Measurements from ENCODE around the gene GBGT1. TPM values are rescaled to one million over a fixed set of nuclear protein-coding genes. Genes with fewer than 3 reads are reported as not detected.
A peak's percentile ranks its signal among the peaks of the same experiment; 100 is the strongest.

Gene GBGT1
- total RNA-seq, 6 donors from 2014 or later: 9.1 to 71.2 (median 36.0) TPM

DNA sequence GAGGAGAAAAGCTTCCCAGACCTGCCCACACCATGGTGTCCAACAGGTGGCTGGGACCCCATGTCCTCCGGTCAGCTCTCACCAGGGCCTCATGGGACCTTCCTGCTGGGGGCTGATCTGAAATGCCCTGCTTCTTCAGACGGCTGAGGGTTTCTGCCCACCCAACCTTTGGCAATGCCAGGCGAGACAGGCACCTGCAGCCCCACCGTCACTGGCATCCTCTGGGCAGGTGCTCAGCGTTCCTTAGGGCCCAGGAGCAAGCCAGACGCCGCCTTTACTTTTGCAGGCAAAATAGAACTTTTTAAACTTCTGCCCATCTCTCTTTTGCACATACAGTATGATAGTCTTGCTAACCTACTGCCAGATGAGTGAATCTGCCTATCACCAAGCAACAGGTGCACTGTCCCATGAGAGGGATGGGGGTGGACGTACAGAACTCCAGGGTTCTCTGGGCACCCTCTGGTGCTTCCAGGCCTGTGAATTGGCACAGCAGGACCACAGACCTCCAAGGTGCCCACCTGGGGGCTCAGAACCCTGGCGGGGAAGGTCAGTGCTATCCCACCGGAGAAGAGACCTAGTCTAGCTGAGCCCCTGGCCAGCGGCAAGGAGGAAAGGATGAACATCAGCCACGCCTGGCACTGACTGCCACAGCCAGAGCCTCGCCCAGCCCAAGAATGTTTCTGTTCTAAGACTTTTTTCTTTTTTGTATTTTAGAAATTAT is 37.9 kb upstream of the GBGT1 start:
- Histone ChIP-seq H3K27ac (no peak overlapping the region), H3K9me3 (no peaks in the 10 kb centered on the region), H3K4me1 (peaks cover 0 to 11% (median 0%) of the 10 kb centered on the region in 4 donors), H3K4me3 (no peak overlapping the region), H3K27me3 (no peaks in the 10 kb centered on the region), H3K36me3 (no peaks in the 10 kb centered on the region)
- TF ChIP-seq EP300 (IDR thresholded peaks at IDR 0.05): no peak
- no peak for TF ChIP-seq POLR2AphosphoS5 (IDR thresholded peaks at IDR 0.05)
- TF ChIP-seq, protein P1, sequence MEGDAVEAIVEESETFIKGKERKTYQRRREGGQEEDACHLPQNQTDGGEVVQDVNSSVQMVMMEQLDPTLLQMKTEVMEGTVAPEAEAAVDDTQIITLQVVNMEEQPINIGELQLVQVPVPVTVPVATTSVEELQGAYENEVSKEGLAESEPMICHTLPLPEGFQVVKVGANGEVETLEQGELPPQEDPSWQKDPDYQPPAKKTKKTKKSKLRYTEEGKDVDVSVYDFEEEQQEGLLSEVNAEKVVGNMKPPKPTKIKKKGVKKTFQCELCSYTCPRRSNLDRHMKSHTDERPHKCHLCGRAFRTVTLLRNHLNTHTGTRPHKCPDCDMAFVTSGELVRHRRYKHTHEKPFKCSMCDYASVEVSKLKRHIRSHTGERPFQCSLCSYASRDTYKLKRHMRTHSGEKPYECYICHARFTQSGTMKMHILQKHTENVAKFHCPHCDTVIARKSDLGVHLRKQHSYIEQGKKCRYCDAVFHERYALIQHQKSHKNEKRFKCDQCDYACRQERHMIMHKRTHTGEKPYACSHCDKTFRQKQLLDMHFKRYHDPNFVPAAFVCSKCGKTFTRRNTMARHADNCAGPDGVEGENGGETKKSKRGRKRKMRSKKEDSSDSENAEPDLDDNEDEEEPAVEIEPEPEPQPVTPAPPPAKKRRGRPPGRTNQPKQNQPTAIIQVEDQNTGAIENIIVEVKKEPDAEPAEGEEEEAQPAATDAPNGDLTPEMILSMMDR (IDR thresholded peaks at IDR 0.05): no peak
- no peak for TF ChIP-seq POLR2A (IDR thresholded peaks at IDR 0.05)
- ATAC-seq (ENCODE audit: low FRiP score in 2 of 2): no peak
- no peak for DNase-seq
- 77 to 84% methylated on average over 13 of the region's 13 CpGs for WGBS, 2 donors

DNA sequence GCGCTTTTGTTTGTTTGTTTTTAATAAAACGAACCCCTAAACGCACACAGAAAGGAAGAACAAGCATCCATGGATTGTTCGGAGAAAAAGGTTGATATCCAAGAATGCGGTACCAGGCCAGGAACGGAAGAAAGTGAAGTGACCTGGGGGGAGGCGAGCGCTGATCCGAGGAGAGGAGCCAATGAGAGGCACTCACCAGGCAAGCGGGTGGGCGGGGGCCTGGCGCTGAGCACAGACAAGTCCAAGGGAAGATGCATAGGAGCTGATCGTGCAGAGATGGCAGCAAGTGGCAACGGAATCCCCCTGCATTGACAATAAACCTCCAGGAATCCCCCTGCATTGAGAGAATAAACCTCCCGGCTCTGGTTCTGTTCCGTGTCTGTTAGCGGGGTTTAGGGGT is 36.9 kb upstream of the GBGT1 start:
- Histone ChIP-seq H3K36me3 (no peaks in the 10 kb centered on the region), H3K4me3 (no peak overlapping the region), H3K9me3 (no peaks in the 10 kb centered on the region), H3K27me3 (no peaks in the 10 kb centered on the region), H3K4me1 (peaks cover 0 to 11% (median 0%) of the 10 kb centered on the region in 4 donors), H3K27ac (no peak overlapping the region)
- TF ChIP-seq, protein P1 (IDR thresholded peaks at IDR 0.05): no peak
- TF ChIP-seq POLR2A (IDR thresholded peaks at IDR 0.05): no peak
- no peak for TF ChIP-seq EP300 (IDR thresholded peaks at IDR 0.05)
- TF ChIP-seq POLR2AphosphoS5 (IDR thresholded peaks at IDR 0.05): no peak
- DNase-seq (no peak), ATAC-seq (ENCODE audit: low FRiP score in 2 of 2) (no peak)
- 83 to 91% methylated on average over 17 of the region's 17 CpGs for WGBS, 2 donors

DNA sequence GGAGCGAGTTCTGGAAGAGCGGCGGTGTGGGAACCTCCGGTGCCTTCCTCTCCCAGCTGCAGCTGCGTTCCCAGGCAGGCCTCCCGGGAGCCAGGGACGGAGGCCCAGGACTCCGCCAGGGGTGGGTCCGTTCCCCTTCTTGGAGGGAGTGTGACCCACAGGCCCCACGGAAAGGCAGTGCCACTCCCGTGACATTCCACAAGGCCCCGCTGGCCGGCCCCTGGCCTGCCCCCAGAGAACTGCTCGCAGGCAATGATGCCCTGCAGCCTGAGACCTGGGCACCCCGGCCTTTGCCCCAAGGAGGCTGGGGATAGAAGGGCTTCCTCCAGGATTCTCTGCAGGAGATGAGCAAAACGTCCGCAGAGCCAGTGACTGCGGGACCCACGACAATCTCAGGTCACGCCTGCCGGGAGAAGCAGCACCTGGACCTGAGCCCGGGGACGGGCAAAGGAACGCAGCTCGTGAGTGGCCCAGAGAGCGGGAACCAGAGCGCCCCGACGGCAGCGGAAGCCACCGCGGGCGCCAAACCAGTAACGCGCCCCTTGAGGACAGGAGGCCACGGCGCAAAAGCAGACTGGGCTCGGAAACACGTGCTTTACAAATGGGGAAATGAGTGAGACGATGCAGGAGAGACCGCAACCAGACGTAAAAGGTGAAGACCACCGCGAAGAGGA is 36.1 kb upstream of the GBGT1 start:
- peak; percentile 26 to 84 for DNase-seq
- WGBS, 2 donors: 40 to 50% methylated on average over 23 to 38 of the region's 44 CpGs
- peak overlapping the region in 3 of 4 donors; percentile 36 to 43 (median 40) for H3K4me3 ChIP-seq

DNA sequence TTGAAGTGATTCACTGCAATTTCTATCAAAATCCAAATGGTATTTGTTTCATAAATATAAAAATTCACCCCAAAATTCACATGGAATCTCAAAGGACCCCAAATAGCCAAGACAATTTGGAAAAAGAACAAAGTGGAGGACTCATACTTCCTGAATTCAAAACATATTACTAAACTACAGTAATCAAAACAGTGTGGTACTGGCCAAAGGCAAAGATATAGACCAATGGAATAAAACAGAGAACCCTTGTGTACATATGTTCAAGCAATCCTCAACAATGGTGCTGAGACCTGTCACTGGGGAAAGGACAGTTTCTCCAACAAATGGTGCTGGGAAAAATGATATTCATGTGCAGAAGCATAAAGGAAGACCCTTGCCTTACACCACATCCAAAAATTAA is 31.3 kb upstream of the GBGT1 start:
- no peak overlapping the region for H3K27ac ChIP-seq
- peaks cover 0 to 6% (median 0%) of the 10 kb centered on the region in 4 donors for H3K4me1 ChIP-seq
- ATAC-seq (ENCODE audit: low FRiP score in 2 of 2) (no peak), DNase-seq (no peak)
- H3K27me3 ChIP-seq: no peaks in the 10 kb centered on the region
- H3K36me3 ChIP-seq: no peaks in the 10 kb centered on the region
- H3K4me3 ChIP-seq: no peak overlapping the region
- H3K9me3 ChIP-seq: no peaks in the 10 kb centered on the region
- TF ChIP-seq POLR2A (IDR thresholded peaks at IDR 0.05) (no peak), POLR2AphosphoS5 (IDR thresholded peaks at IDR 0.05) (no peak), EP300 (IDR thresholded peaks at IDR 0.05) (no peak)
- TF ChIP-seq, protein P1 (IDR thresholded peaks at IDR 0.05): no peak

More for the DNA sequence above, 36.1 kb upstream of the GBGT1 start:
- peaks cover 0 to 11% (median 0%) of the 10 kb centered on the region in 4 donors for H3K4me1 ChIP-seq
- H3K36me3 ChIP-seq: no peaks in the 10 kb centered on the region
- H3K27me3 ChIP-seq: no peaks in the 10 kb centered on the region
- ATAC-seq (ENCODE audit: low FRiP score in 2 of 2): peak; percentile 58 to 70
- TF ChIP-seq, protein P1 (IDR thresholded peaks at IDR 0.05): no peak
- TF ChIP-seq EP300 (IDR thresholded peaks at IDR 0.05) (no peak), POLR2AphosphoS5 (IDR thresholded peaks at IDR 0.05) (no peak), POLR2A (IDR thresholded peaks at IDR 0.05) (no peak)
- peak overlapping the region in 1 of 4 donors; percentile 24 for H3K27ac ChIP-seq
- no peaks in the 10 kb centered on the region for H3K9me3 ChIP-seq
